Peyer's patch (tissue), 4 donors: ENCODE measurements around the gene LENG1. TPM values are rescaled to one million over a fixed set of nuclear protein-coding genes. Genes with fewer than 3 reads are reported as not detected.

Source experiments
- DNase-seq, 3 donors: peaks; one replicate each; pipeline ENCODE4 v3.0.0-alpha.2; 2017 to 2019
- H3K27ac ChIP-seq, 4 donors: fragments of 200-600 bp; sonication (generic); one replicate each; pipeline ENCODE4 v1.5.1; 2016 to 2019
- H3K27me3 ChIP-seq, 2 donors: fragments of 200-600 bp; sonication (generic); one replicate each; pipeline ENCODE4 v1.5.1; 2019
- H3K36me3 ChIP-seq, 3 donors: fragments of 200-600 bp; sonication (generic); one replicate each; pipeline ENCODE4 v1.5.1; 2016 to 2019
- H3K4me1 ChIP-seq, 4 donors: fragments of 200-600 bp; sonication (generic); one replicate each; pipeline ENCODE4 v1.5.1; 2016 to 2019
- H3K4me3 ChIP-seq, 4 donors: fragments of 200-600 bp; sonication (generic); 1 replicate in 3 of 4; 2 replicates in 1 of 4; pipeline ENCODE4 v1.5.1; 2016 to 2019; ENCODE audit warnings: mild to moderate bottlenecking in 1 of 4
- H3K9me3 ChIP-seq, 4 donors: fragments of 200-600 bp; sonication (generic); one replicate each; pipeline ENCODE4 v1.5.1; 2016 to 2019; ENCODE audit warnings: mild to moderate bottlenecking in 1 of 4
- CTCF ChIP-seq, 6 experiments: fragments of 450-650 bp in 4 of 6; fragments of 200-600 bp in 2 of 6; sonication (generic) in 1 of 6; IDR thresholded peaks; one replicate each; pipeline ENCODE4 v1.5.1; 2017 to 2019; ENCODE audit warnings: antibody characterized with exemption in 6 of 6, mild to moderate bottlenecking in 3 of 6, moderate library complexity in 1 of 6
- POLR2A ChIP-seq, 2 donors: fragments of 450-650 bp; IDR thresholded peaks; one replicate each; pipeline ENCODE4 v1.5.1; 2017; ENCODE audit warnings: antibody characterized with exemption in 2 of 2, mild to moderate bottlenecking in 2 of 2, moderate library complexity in 2 of 2
- total RNA-seq, 4 donors: library from RNA; depleted of rRNA; stranded (reverse); fragments of >200 nt; gene quantifications; one replicate each; pipeline ENCODE4 v1.1.0, GENCODE V29; 2016

The LENG1 gene
- total RNA-seq, 4 donors from 2014 or later: 2.9 to 28.9 (median 6.8) TPM

- no peaks in the 10 kb centered on the region for H3K9me3 ChIP-seq
- H3K4me3 ChIP-seq: no peak overlapping the region
- H3K27ac ChIP-seq: no peak overlapping the region
- peaks cover 0 to 9% (median 0%) of the 10 kb centered on the region in 4 donors for H3K4me1 ChIP-seq
- no peak for TF ChIP-seq CTCF (IDR thresholded peaks at IDR 0.05)
- TF ChIP-seq POLR2A (IDR thresholded peaks at IDR 0.05): no peak
- no peak for DNase-seq
- peaks cover 0 to 94% (median 0%) of the 10 kb centered on the region in 3 donors for H3K36me3 ChIP-seq
- H3K27me3 ChIP-seq: no peaks in the 10 kb centered on the region
Observed at GRCh38 chr19:54145541-54146158, 13.9 kb downstream of the LENG1 start.

GRCh38 chr19:54142166-54142780 is 17.2 kb downstream of the LENG1 start:
- Histone ChIP-seq H3K4me3 (no peak overlapping the region), H3K36me3 (peaks cover 0 to 69% (median 0%) of the 10 kb centered on the region in 3 donors), H3K27ac (no peak overlapping the region), H3K27me3 (no peaks in the 10 kb centered on the region), H3K9me3 (no peaks in the 10 kb centered on the region), H3K4me1 (peaks cover 0 to 31% (median 8%) of the 10 kb centered on the region in 4 donors)
- TF ChIP-seq CTCF (IDR thresholded peaks at IDR 0.05): no peak
- TF ChIP-seq POLR2A (IDR thresholded peaks at IDR 0.05): no peak
- DNase-seq: no peak

- no peak overlapping the region for H3K27ac ChIP-seq
- TF ChIP-seq POLR2A (IDR thresholded peaks at IDR 0.05): no peak
- no peaks in the 10 kb centered on the region for H3K27me3 ChIP-seq
- H3K36me3 ChIP-seq: peaks cover 0 to 60% (median 0%) of the 10 kb centered on the region in 3 donors
- H3K4me3 ChIP-seq: no peak overlapping the region
- no peak for DNase-seq
- H3K4me1 ChIP-seq: peaks cover 0 to 35% (median 9%) of the 10 kb centered on the region in 4 donors
- no peaks in the 10 kb centered on the region for H3K9me3 ChIP-seq
Observed at GRCh38 chr19:54141356-54141755, 18.2 kb downstream of the LENG1 start.

- Histone ChIP-seq H3K4me3 (peak overlapping the region; percentile 82 to 100 (median 96)), H3K36me3 (peaks cover 0 to 33% (median 0%) of the 10 kb centered on the region in 3 donors), H3K4me1 (peaks cover 0 to 43% (median 15%) of the 10 kb centered on the region in 4 donors), H3K27ac (peak overlapping the region; percentile 91 to 98 (median 95)), H3K9me3 (no peaks in the 10 kb centered on the region), H3K27me3 (no peaks in the 10 kb centered on the region)
- DNase-seq: no peak
- TF ChIP-seq CTCF (IDR thresholded peaks at IDR 0.05): no peak
- no peak for TF ChIP-seq POLR2A (IDR thresholded peaks at IDR 0.05)
Observed at GRCh38 chr19:54138489-54139256, 20.8 kb downstream of the LENG1 start.

GRCh38 chr19:54137699-54138488 is 21.6 kb downstream of the LENG1 start, which contains the start of gene CNOT3:
CNOT3 (plus strand) TSS chr19:54137762; CDS start chr19:54142979, 5,217 bp downstream.
- H3K36me3 ChIP-seq: peaks cover 0 to 25% (median 0%) of the 10 kb centered on the region in 3 donors
- H3K27ac ChIP-seq: peak within 1 kb of the TSS; percentile 91 to 98 (median 95)
- TF ChIP-seq POLR2A (IDR thresholded peaks at IDR 0.05): peak; percentile 68 to 85
- no peak for TF ChIP-seq CTCF (IDR thresholded peaks at IDR 0.05)
- peak within 1 kb of the TSS; percentile 82 to 100 (median 96) for H3K4me3 ChIP-seq
- no peaks in the 10 kb centered on the region for H3K9me3 ChIP-seq
- H3K27me3 ChIP-seq: no peaks in the 10 kb centered on the region
- H3K4me1 ChIP-seq: peaks cover 0 to 43% (median 15%) of the 10 kb centered on the region in 4 donors
- DNase-seq: no peak
